HG02759 (cell line): ENCODE data around the gene MYBPH.

Source experiments
- ATAC-seq: cut with Tn5 transposase; IDR thresholded peaks from one replicate; pipeline ENCODE4 v1.9.1; 2021; ENCODE audit warnings: mild to moderate bottlenecking, moderate library complexity; ENCODE audit not compliant: unreplicated experiment

MYBPH gene

GRCh38 chr1:203167026-203167912 lies 8.4 kb downstream of the MYBPH start:
- ATAC-seq, result no peak

GRCh38 chr1:203166192-203166940 lies 9.3 kb downstream of the MYBPH start:
- no peak for ATAC-seq

GRCh38 chr1:203165800-203166161 lies 9.8 kb downstream of the MYBPH start:
- ATAC-seq, result no peak

GRCh38 chr1:203165101-203165799 lies 10.4 kb downstream of the MYBPH start:
- ATAC-seq, result no peak

GRCh38 chr1:203163891-203164635 lies 11.6 kb downstream of the MYBPH start:
- no peak for ATAC-seq

- ATAC-seq, result no peak
These were observed 13.2 kb downstream of the MYBPH start for GRCh38 chr1:203162403-203162802.

GRCh38 chr1:203161703-203162102 lies 13.9 kb downstream of the MYBPH start:
- no peak for ATAC-seq

GRCh38 chr1:203161175-203161574 lies 14.5 kb downstream of the MYBPH start:
- ATAC-seq, result no peak

- no peak for ATAC-seq
These were observed 15.8 kb downstream of the MYBPH start for GRCh38 chr1:203159844-203160243.

GRCh38 chr1:203158960-203159665 lies 16.5 kb downstream of the MYBPH start:
- no peak for ATAC-seq

- ATAC-seq, result no peak
These were observed 17.2 kb downstream of the MYBPH start for GRCh38 chr1:203158423-203158822.

GRCh38 chr1:203156280-203156679 lies 19.3 kb downstream of the MYBPH start:
- ATAC-seq, result no peak

- ATAC-seq, result no peak
These were observed 21.4 kb downstream of the MYBPH start for GRCh38 chr1:203153989-203154821.

- no peak for ATAC-seq
These were observed 22.3 kb downstream of the MYBPH start for GRCh38 chr1:203153051-203153988.

GRCh38 chr1:203152158-203153034 lies 23.2 kb downstream of the MYBPH start:
- no peak for ATAC-seq

- no peak for ATAC-seq
These were observed 24.1 kb downstream of the MYBPH start for GRCh38 chr1:203151362-203152157.
